Left lobe of liver (tissue), 2 donors: ENCODE results near the gene PPM1L. TPM values are rescaled to one million over a fixed set of nuclear protein-coding genes. Genes with fewer than 3 reads are reported as not detected.
"Not testable (repeated sequence)": the region's sequence is repeated elsewhere in the genome, so short reads cannot be mapped to it uniquely, and the experiment has no call there.

Experiments
- ATAC-seq: fragments of 200-7000 bp; cut with Tn5 transposase; one replicate; pipeline ENCODE4 v1.9.1; 2020; ENCODE audit warnings: mild to moderate bottlenecking, moderate library complexity
- DNase-seq: peaks from one replicate; pipeline ENCODE4 v3.0.0-alpha.2; 2020; ENCODE audit warnings: low spot score
- total RNA-seq: library from RNA; stranded (reverse); gene quantifications from one replicate; pipeline ENCODE4 v1.2.1, GENCODE V29; 2021
- donor health status: DM: no; HTN: no; CAD: no; lungs with moderate emphysema.
- donor health status: DM: no; HTN: yes; CAD: no.

PPM1L gene
- total RNA-seq, 1 donor from 2014 or later: 26.4 TPM

- DNase-seq (no peak), ATAC-seq (no peak)
These were observed 269.9 kb downstream of the PPM1L start for GRCh38 chr3:161025911-161026310.

DNA sequence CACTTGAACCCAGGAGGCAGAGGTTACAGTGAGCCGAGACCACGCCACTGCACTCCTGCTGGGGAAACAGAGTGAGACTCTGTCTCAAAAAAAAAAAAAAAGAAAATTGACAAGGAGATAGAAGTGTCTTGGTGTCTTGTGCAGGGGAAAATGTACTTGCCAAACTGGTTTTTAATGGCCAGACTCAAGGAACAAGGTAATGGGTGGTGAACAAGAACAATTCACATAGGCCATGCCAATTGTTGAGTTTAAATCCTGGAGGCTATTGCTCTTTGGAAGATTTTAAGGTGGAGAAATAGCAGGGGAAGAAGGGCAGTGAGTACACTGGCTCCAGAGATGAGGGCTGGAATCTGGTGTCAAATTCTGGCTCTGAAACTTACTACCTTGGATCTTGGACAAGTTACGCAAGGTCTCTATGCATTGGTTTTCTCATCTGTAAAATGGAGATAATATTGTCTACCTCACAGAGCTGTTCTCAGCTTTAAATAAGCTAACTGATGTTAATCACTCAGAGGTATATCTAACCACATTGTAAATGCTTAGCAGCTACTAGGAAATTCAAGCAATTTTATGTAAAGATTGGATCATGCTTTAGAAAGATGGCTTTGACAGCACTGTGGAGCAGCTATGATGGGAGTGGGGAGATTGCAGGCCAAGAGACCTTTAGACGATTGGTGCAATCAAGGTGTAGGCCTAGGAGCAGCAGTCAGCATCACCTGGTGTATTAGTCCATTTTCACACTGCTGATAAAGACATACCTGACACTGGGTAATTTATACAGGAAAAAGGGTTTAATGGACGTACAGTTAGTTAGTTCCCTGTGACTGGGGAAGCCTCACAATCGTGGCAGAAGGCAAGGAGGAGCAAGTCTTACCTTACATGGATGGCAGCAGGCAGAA lies 270.8 kb downstream of the PPM1L start:
- ATAC-seq (no peak), DNase-seq (no peak)

DNA sequence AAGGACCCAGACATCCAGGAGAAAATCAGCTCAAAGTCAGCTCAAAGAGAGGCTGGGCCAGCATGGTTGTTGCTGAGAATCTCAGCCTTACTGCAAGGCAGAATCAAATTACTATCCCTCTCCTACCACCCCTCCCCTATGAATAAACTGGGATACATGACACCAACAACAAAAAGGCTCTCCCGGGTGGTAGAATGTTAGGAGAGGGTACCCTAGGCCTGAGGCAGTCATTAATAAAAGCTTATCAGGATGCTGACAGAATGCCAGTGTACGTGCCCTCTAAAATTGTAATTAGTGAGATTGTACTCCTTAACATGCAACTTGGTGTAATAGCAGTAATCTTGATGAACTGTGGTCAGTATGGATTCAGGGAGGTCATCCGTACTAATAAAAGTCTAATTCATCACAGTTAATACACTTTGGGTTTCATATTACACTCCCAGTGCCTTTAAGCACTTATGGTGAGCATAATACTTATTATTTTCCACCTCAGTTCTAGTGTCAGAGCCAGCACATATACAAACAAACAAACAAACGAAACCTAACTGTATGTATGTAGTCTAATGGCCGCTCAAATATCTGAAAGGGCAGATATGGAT lies 272.6 kb downstream of the PPM1L start:
- ATAC-seq (no peak), DNase-seq (no peak)

DNA sequence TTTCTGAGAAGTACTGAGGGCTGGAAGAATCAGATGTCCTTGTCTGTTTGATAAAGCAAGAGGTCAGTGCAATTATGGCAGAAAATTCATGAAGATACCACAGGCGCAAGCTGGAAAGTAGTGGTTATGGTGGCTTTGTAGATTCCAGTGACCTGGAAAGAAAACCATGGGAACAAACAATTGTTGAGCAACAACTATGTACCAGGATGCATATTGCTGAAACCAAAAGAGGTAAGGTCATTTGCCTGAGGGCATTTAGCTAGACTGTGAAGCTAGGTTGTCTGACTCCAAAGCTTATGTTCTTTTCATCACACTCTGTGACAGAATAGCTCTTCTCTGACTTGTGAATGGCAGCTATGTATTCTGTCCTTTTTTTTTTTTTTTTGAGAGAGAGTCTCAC lies 275.1 kb downstream of the PPM1L start:
- DNase-seq (no peak), ATAC-seq (peak; percentile 95)

GRCh38 chr3:161034913-161035550 lies 279.0 kb downstream of the PPM1L start:
- DNase-seq, ATAC-seq: not testable (repeated sequence)

DNA sequence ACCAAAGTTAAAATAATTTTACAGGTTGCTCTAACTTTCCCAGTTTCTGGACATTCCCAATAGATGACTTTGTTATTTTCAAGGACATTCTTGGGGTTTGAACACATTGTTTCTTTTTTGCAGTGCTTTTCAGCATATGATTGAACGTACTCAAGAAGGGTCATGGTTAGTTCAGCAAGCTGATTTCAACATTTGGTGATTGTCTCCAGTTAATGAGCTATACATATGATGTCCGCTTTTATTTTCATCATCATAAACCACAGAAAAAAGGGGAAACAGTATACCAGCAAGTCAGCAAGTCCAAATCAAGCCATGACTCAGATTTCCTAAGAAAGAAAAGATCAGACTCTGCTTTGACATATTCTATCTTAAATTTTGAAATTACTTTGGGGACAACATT lies 279.7 kb downstream of the PPM1L start:
- no peak for ATAC-seq
- DNase-seq: no peak

- DNase-seq (no peak), ATAC-seq (no peak)
These were observed 282.7 kb downstream of the PPM1L start for GRCh38 chr3:161038725-161039124.

GRCh38 chr3:161042023-161042501 lies 286.0 kb downstream of the PPM1L start:
- ATAC-seq (peak; percentile 100), DNase-seq (peak; percentile 62)

GRCh38 chr3:161043336-161044035 lies 287.5 kb downstream of the PPM1L start:
- DNase-seq: no peak
- ATAC-seq: no peak

- DNase-seq: no peak
- ATAC-seq: peak; percentile 53
These were observed 293.7 kb downstream of the PPM1L start for GRCh38 chr3:161049683-161050248.

DNA sequence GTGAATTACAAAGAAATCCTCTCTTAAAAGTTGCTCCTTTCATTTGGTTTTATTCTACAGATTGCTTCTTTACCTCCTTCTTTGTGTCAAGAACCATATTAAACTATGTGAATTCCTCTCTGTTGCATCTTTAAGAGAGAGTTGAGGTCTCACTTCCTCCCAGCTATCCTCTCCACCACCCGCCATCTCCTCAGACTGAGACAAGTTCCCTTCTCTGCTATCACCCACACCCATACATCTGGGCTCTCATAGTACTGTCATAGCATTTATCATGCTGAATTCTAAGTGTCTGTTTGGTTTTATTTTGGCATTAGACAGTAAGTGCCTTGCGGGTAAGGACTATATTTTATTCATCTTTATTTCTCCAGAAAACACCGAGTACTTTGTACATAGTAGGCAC lies 294.9 kb downstream of the PPM1L start:
- ATAC-seq (no peak), DNase-seq (no peak)

DNA sequence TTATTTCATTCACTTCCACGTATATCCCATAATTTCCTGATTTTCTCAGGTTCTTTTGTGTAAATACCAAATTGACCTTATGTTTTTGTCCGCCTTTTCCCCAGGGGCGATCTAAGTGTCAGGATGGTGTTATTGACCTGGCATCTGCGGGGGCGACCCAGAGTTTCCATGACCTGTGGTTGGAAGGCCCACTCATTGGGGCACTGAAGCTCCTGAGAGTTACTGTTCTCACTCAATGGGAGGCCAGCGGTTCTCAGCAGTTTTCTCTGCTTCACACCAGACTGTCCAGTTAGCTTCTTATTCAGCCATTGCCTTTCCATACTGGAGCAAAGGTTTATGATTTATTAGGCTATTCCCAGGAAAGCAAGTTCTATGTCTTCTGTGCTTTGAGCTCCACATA lies 295.8 kb downstream of the PPM1L start:
- no peak for ATAC-seq

GRCh38 chr3:161054860-161055604 lies 299.0 kb downstream of the PPM1L start:
- DNase-seq: no peak
- ATAC-seq: no peak

More for the DNA sequence above, 295.8 kb downstream of the PPM1L start:
- no peak for DNase-seq

DNA sequence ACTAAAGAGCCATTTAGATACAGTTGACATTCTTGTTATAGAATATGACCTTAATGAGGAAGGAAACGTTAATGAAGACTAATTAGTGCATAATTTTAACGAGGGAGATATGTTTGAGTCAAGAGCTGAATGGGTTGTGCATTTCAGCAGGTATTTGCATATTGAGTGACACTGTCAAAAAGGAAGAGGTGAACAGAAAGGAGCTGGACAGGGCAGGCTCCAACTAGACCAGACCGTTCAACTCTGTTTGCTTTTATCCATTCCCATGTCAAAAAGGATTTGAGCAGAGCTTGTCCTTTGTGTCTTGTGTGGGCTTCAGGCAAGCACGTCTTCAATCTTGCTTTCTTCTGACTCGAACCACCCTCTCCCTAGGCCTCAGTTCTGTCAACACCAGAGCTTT lies 308.4 kb downstream of the PPM1L start:
- ATAC-seq: no peak

DNA sequence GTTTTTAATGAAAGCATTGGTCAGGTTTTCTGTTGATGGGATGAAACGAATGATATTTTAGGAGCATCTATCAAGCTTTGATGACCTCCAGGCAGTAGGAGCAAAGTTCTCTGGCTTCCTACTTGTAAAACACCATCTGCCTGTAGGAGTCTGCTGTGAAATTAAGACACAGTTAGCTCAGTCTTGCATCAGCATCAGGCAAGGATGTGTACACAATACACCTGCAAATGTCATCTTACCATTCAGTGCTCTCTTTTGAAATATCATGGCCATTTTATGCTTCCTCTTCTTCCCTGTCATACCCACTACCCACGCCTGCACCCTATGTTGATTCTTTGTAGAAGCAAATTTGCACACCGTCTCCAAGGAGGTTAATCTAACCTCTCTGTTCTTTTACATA lies 310.9 kb downstream of the PPM1L start:
- DNase-seq: no peak
- ATAC-seq: no peak

More for the DNA sequence above, 308.4 kb downstream of the PPM1L start:
- no peak for DNase-seq

DNA sequence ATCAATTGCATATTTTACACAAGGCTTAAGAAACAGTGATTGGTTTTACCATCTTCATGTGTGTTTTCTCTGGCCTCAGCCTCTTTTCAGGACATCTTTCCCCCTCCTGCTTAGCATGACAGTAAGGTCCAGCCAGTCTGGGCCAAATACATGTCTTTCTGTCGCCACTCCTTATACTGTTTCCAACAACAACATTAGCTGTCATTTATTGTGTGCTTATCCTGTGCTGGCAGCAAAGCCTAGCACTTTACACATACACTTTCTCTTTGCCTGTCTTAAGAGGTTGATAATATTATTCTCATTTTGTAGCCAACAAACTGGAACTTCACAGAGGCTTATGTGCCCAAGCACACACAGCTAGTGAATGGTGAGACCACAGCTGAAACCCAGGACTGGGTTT lies 311.3 kb downstream of the PPM1L start:
- no peak for ATAC-seq

GRCh38 chr3:161069511-161070251 lies 313.6 kb downstream of the PPM1L start:
- DNase-seq (no peak), ATAC-seq (peak; percentile 43)

More for the DNA sequence above, 311.3 kb downstream of the PPM1L start:
- DNase-seq: no peak

DNA sequence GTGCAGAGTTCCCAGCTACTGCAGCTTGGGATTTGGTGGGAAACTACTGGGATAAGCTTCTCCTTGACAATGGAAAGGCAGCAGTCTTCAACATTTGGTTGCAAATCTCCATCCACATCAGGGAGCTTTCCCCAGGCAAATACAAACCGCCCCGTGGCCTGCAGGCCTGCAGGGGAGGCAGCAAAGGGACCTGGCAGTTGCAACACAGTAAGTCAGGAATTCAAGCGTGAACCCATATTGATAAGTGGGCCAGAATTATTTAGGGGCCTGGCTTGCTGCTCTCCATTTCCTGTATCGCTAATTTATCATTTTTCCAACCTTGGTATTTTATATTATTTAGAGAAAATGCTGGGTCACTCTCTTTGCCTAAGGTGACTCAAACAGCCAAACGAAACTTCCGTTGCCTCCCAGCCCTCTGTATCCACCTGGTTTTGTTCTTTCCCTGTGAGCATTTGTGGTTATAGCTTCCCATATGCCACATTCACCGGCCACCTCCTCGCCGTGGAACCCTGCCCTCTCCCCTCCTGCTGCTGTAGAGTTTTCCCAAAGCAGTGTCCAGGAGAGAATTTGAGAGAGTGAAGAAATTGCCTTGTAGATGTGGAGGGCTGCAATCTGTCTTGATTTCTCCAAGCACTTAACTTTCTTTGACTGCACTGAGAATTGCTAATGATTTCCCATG lies 314.4 kb downstream of the PPM1L start:
- ATAC-seq (no peak), DNase-seq (no peak)
